GM06990 (cell line): ENCODE results near the gene CAPN1.

Experiments
- DNase-seq: peaks from one replicate; pipeline ENCODE4 v3.0.0-alpha.2; 2011; ENCODE audit not compliant: insufficient read length; ENCODE audit errors: extremely low read depth
- H3K27me3 ChIP-seq: replicated peaks from 2 replicates; pipeline ENCODE4 v1.6.0; 2011; ENCODE audit warnings: low read length; ENCODE audit not compliant: control insufficient read depth, insufficient read depth
- H3K36me3 ChIP-seq: 2 replicates; pipeline ENCODE4 v1.5.1; 2011; ENCODE audit warnings: low read length; ENCODE audit not compliant: control insufficient read depth, insufficient read depth
- H3K4me3 ChIP-seq: replicated peaks from 2 replicates; pipeline ENCODE4 v1.5.1; 2011; ENCODE audit warnings: low read depth, mild to moderate bottlenecking, control low read depth, low read length
- TF ChIP-seq, protein P1 (sequence below): IDR thresholded peaks from 2 replicates; pipeline ENCODE4 v1.5.1; 2011; ENCODE audit warnings: low read length, control low read depth, mild to moderate bottlenecking, inconsistent platforms; ENCODE audit not compliant: insufficient read depth, poor library complexity, severe bottlenecking

The CAPN1 gene

GRCh38 chr11:65219930-65220213 is 38.1 kb downstream of the CAPN1 start:
- TF ChIP-seq, protein P1, sequence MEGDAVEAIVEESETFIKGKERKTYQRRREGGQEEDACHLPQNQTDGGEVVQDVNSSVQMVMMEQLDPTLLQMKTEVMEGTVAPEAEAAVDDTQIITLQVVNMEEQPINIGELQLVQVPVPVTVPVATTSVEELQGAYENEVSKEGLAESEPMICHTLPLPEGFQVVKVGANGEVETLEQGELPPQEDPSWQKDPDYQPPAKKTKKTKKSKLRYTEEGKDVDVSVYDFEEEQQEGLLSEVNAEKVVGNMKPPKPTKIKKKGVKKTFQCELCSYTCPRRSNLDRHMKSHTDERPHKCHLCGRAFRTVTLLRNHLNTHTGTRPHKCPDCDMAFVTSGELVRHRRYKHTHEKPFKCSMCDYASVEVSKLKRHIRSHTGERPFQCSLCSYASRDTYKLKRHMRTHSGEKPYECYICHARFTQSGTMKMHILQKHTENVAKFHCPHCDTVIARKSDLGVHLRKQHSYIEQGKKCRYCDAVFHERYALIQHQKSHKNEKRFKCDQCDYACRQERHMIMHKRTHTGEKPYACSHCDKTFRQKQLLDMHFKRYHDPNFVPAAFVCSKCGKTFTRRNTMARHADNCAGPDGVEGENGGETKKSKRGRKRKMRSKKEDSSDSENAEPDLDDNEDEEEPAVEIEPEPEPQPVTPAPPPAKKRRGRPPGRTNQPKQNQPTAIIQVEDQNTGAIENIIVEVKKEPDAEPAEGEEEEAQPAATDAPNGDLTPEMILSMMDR: no peak
- DNase-seq: no peak
- H3K4me3 ChIP-seq: no peak overlapping the region

DNA sequence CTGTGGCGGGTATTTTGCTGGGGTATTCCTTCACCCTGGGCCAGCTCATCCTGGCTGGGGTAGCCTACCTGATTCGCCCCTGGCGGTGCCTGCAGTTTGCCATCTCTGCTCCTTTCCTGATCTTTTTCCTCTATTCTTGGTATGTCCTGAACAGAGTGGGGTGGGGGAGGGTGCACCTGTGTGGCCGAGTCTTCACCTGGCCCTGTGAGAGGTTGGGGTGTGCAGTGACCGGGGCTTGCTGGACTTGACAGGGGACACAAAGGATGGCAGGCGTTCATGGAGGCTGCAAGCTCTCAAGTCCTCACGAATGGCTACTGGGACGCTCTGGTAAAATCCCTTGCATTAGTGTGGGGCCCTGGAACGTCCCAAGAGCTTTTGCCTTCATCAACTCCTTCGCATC is 39.3 kb downstream of the CAPN1 start:
- H3K27me3 ChIP-seq: no peaks in the 10 kb centered on the region

More at GRCh38 chr11:65219930-65220213, 38.1 kb downstream of the CAPN1 start:
- Histone ChIP-seq H3K27me3 (no peaks in the 10 kb centered on the region), H3K36me3 (no peaks in the 10 kb centered on the region; the same call in 1 of the 2 replicates)

GRCh38 chr11:65223011-65223410 is 41.3 kb downstream of the CAPN1 start:
- no peaks in the 10 kb centered on the region for H3K27me3 ChIP-seq
- TF ChIP-seq, protein P1: no peak
- H3K4me3 ChIP-seq: no peak overlapping the region
- DNase-seq: no peak
- H3K36me3 ChIP-seq: no peaks in the 10 kb centered on the region; the same call in 1 of the 2 replicates

More for the DNA sequence above, 39.3 kb downstream of the CAPN1 start:
- TF ChIP-seq, protein P1: no peak
- H3K4me3 ChIP-seq: no peak overlapping the region
- H3K36me3 ChIP-seq: no peaks in the 10 kb centered on the region; the same call in 1 of the 2 replicates
- no peak for DNase-seq

- no peak for DNase-seq
- Histone ChIP-seq H3K36me3 (no peaks in the 10 kb centered on the region; the same call in 1 of the 2 replicates), H3K27me3 (no peaks in the 10 kb centered on the region), H3K4me3 (no peak overlapping the region)
- TF ChIP-seq, protein P1: no peak
These were observed 43.2 kb downstream of the CAPN1 start for GRCh38 chr11:65224930-65225278.

DNA sequence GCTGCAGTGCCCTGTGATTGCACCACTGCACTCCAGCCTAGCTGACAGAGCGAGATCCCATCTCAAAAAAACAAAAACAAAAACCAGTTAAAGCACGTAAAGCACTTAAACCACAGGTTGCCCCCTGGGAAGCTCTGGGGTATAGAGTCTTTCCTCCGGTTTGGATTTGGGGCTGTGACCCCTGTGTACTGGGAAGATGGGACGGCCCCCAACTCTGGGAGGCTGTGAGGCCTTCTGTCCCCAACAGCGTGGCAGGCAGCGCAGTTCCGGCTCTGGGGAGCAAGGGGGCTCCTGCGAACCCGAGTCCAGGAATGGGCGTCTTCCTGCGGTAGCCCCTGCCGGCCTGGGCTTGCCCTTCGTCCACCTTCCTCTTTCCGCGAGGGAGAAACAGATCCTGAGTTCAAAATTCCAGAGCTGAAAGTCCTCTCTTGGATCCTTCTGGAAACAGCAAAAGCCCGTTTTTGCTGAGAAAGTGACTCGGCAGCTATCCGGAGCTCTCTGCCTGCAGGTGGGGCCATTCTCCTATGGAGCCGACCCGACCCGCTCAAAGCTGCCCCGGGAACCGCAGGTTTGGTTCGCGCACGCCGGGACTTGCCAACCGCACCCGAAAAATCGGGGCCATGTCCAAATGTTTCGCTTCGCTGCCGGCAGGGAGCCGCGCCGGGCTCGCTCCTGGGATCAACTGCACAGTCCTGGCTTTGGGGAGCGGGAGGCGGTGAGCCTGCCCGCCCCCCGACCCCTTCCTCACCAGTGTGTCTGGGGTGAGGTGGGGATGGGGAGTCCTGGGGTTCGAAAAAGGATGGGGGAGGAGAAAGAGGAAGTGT is 43.8 kb downstream of the CAPN1 start:
- peak; percentile 48 for DNase-seq
- peak overlapping the region; percentile 64 for H3K4me3 ChIP-seq

More for the DNA sequence above, 43.8 kb downstream of the CAPN1 start:
- H3K27me3 ChIP-seq: no peaks in the 10 kb centered on the region
- H3K36me3 ChIP-seq: no peaks in the 10 kb centered on the region; the same call in 1 of the 2 replicates
- TF ChIP-seq, protein P1: peak; percentile 63
